Prostate gland (tissue), 2 donors: ENCODE data around the gene INSR.

Experiments
- CTCF ChIP-seq, 4 experiments: fragments of 200-600 bp in 2 of 4; fragments of 450-650 bp in 2 of 4; sonication (generic) in 2 of 4; IDR thresholded peaks; 1 replicate in 3 of 4; 2 replicates in 1 of 4; pipeline ENCODE4 v1.5.1; 2016 to 2019; ENCODE audit warnings: antibody characterized with exemption in 4 of 4, mild to moderate bottlenecking in 2 of 4, moderate library complexity in 2 of 4
- POLR2A ChIP-seq: fragments of 450-650 bp; IDR thresholded peaks from one replicate; pipeline ENCODE4 v1.6.1; 2016; ENCODE audit warnings: antibody characterized with exemption, mild to moderate bottlenecking
- POLR2AphosphoS5 ChIP-seq: sonication (generic); formaldehyde crosslinking; IDR thresholded peaks from one replicate; pipeline ENCODE4 v1.6.1; 2017; ENCODE audit warnings: antibody characterized with exemption

- TF ChIP-seq CTCF (IDR thresholded peaks at IDR 0.05): no peak
- TF ChIP-seq POLR2A: no peak
- no peak for TF ChIP-seq POLR2AphosphoS5
Observed at GRCh38 chr19:7238051-7238450, 56.2 kb downstream of the INSR start.
